IPS-18a (cell line): ENCODE measurements around the gene RRAGD.
A peak's percentile ranks its signal among the peaks of the same experiment; 100 is the strongest.

Experiments used
- H3K27ac ChIP-seq: one replicate; pipeline ENCODE4 v1.5.1; 2013; ENCODE audit warnings: low read length
- H3K27me3 ChIP-seq: one replicate; pipeline ENCODE4 v1.6.1; 2013; ENCODE audit warnings: mild to moderate bottlenecking, low read length; ENCODE audit not compliant: control insufficient read depth, insufficient read depth
- H3K36me3 ChIP-seq: one replicate; pipeline ENCODE4 v1.6.1; 2013; ENCODE audit warnings: low read depth, low read length; ENCODE audit not compliant: control insufficient read depth
- H3K4me1 ChIP-seq: one replicate; pipeline ENCODE4 v1.6.1; 2013; ENCODE audit warnings: low read depth, low read length; ENCODE audit not compliant: control insufficient read depth
- H3K4me3 ChIP-seq: one replicate; pipeline ENCODE4 v1.5.1; 2013; ENCODE audit warnings: low read length
- H3K9ac ChIP-seq: one replicate; pipeline ENCODE4 v1.6.1; 2013; ENCODE audit warnings: mild to moderate bottlenecking, low read length, moderate library complexity
- H3K9me3 ChIP-seq: one replicate; pipeline ENCODE4 v1.6.1; 2013; ENCODE audit warnings: low read depth, low read length; ENCODE audit not compliant: control insufficient read depth

The RRAGD gene

GRCh38 chr6:89368107-89368506, 44.0 kb downstream of the RRAGD start:
- no peaks in the 10 kb centered on the region for H3K27me3 ChIP-seq
- H3K4me1 ChIP-seq = peaks cover 3% of the 10 kb centered on the region
- H3K4me3 ChIP-seq = no peak overlapping the region
- H3K27ac ChIP-seq = no peak overlapping the region
- no peaks in the 10 kb centered on the region for H3K36me3 ChIP-seq
- H3K9me3 ChIP-seq = no peaks in the 10 kb centered on the region
- no peak overlapping the region for H3K9ac ChIP-seq

GRCh38 chr6:89364586-89364985, 47.5 kb downstream of the RRAGD start:
- Histone ChIP-seq H3K9me3 (no peaks in the 10 kb centered on the region), H3K4me1 (no peaks in the 10 kb centered on the region), H3K36me3 (no peaks in the 10 kb centered on the region), H3K4me3 (no peak overlapping the region), H3K9ac (no peak overlapping the region), H3K27ac (no peak overlapping the region), H3K27me3 (no peaks in the 10 kb centered on the region)

- no peaks in the 10 kb centered on the region for H3K27me3 ChIP-seq
- H3K9me3 ChIP-seq = no peaks in the 10 kb centered on the region
- H3K9ac ChIP-seq = no peak overlapping the region
- no peaks in the 10 kb centered on the region for H3K4me1 ChIP-seq
- no peak overlapping the region for H3K4me3 ChIP-seq
- no peaks in the 10 kb centered on the region for H3K36me3 ChIP-seq
- H3K27ac ChIP-seq = no peak overlapping the region
These were observed 50.9 kb downstream of the RRAGD start for GRCh38 chr6:89361171-89361570.

- H3K27ac ChIP-seq = no peak overlapping the region
- H3K9me3 ChIP-seq = no peaks in the 10 kb centered on the region
- H3K4me1 ChIP-seq = no peaks in the 10 kb centered on the region
- no peaks in the 10 kb centered on the region for H3K27me3 ChIP-seq
- no peak overlapping the region for H3K4me3 ChIP-seq
- H3K36me3 ChIP-seq = no peaks in the 10 kb centered on the region
- no peak overlapping the region for H3K9ac ChIP-seq
These were observed 51.6 kb downstream of the RRAGD start for GRCh38 chr6:89360415-89360999.

- no peaks in the 10 kb centered on the region for H3K27me3 ChIP-seq
- H3K27ac ChIP-seq = no peak overlapping the region
- no peaks in the 10 kb centered on the region for H3K4me1 ChIP-seq
- no peak overlapping the region for H3K4me3 ChIP-seq
- no peaks in the 10 kb centered on the region for H3K9me3 ChIP-seq
- no peak overlapping the region for H3K9ac ChIP-seq
- H3K36me3 ChIP-seq = no peaks in the 10 kb centered on the region
These were observed 52.5 kb downstream of the RRAGD start for GRCh38 chr6:89359561-89359960.

- Histone ChIP-seq H3K4me1 (no peaks in the 10 kb centered on the region), H3K36me3 (no peaks in the 10 kb centered on the region), H3K9me3 (no peaks in the 10 kb centered on the region), H3K9ac (no peak overlapping the region), H3K4me3 (no peak overlapping the region), H3K27me3 (no peaks in the 10 kb centered on the region), H3K27ac (no peak overlapping the region)
These were observed 54.7 kb downstream of the RRAGD start for GRCh38 chr6:89357390-89357789.

- H3K4me1 ChIP-seq = peaks cover 2% of the 10 kb centered on the region
- no peaks in the 10 kb centered on the region for H3K36me3 ChIP-seq
- peaks cover 4% of the 10 kb centered on the region for H3K27me3 ChIP-seq
- H3K9ac ChIP-seq = no peak overlapping the region
- H3K4me3 ChIP-seq = no peak overlapping the region
- no peak overlapping the region for H3K27ac ChIP-seq
- no peaks in the 10 kb centered on the region for H3K9me3 ChIP-seq
These were observed 55.4 kb downstream of the RRAGD start for GRCh38 chr6:89356642-89357170.

GRCh38 chr6:89355511-89356194, 56.4 kb downstream of the RRAGD start:
- Histone ChIP-seq H3K9me3 (no peaks in the 10 kb centered on the region), H3K4me3 (no peak overlapping the region), H3K27ac (no peak overlapping the region), H3K9ac (no peak overlapping the region), H3K4me1 (peaks cover 7% of the 10 kb centered on the region), H3K36me3 (no peaks in the 10 kb centered on the region), H3K27me3 (peaks cover 9% of the 10 kb centered on the region)

- Histone ChIP-seq H3K27ac (no peak overlapping the region), H3K27me3 (peaks cover 9% of the 10 kb centered on the region), H3K9me3 (no peaks in the 10 kb centered on the region), H3K9ac (no peak overlapping the region), H3K36me3 (no peaks in the 10 kb centered on the region), H3K4me1 (peaks cover 7% of the 10 kb centered on the region), H3K4me3 (no peak overlapping the region)
These were observed 58.2 kb downstream of the RRAGD start for GRCh38 chr6:89353702-89354392.

GRCh38 chr6:89353118-89353556, 58.9 kb downstream of the RRAGD start:
- Histone ChIP-seq H3K9me3 (no peaks in the 10 kb centered on the region), H3K27ac (no peak overlapping the region), H3K27me3 (peaks cover 9% of the 10 kb centered on the region), H3K36me3 (no peaks in the 10 kb centered on the region), H3K4me3 (peak overlapping the region; percentile 82), H3K4me1 (peaks cover 7% of the 10 kb centered on the region), H3K9ac (peak overlapping the region; percentile 75)

- Histone ChIP-seq H3K4me1 (peaks cover 10% of the 10 kb centered on the region), H3K27ac (no peak within 1 kb of the TSS), H3K9me3 (no peaks in the 10 kb centered on the region), H3K36me3 (no peaks in the 10 kb centered on the region), H3K27me3 (peaks cover 9% of the 10 kb centered on the region), H3K9ac (peak within 1 kb of the TSS; percentile 75), H3K4me3 (peak within 1 kb of the TSS; percentile 82)
These were observed 59.6 kb downstream of the RRAGD start, which contains the start of gene UBE2J1 for GRCh38 chr6:89352278-89353117. UBE2J1 (minus strand) TSS chr6:89352722; CDS start chr6:89352569, 153 bp downstream.
